Measurements from ENCODE around the gene WIPF2. TPM values are rescaled to one million over a fixed set of nuclear protein-coding genes. Genes with fewer than 3 reads are reported as not detected.

Gene WIPF2
- total RNA-seq, 1 experiment from 2014 or later = 30.4 TPM

- POLR2A ChIA-PET = no interaction called here
- BruUV-seq (replicated peaks) = no TSS peak
- no peak overlapping the region for H3K9ac ChIP-seq (ENCODE audit: low read length)
Observed at GRCh38 chr17:40325156-40326013, 106.3 kb downstream of the WIPF2 start.

GRCh38 chr17:40326014-40326831, 107.1 kb downstream of the WIPF2 start:
- no peak overlapping the region for H3K9ac ChIP-seq (ENCODE audit: low read length)
- ChIA-PET CTCF (no interaction called here), POLR2A (interaction anchor here (1.7 kb wide), 1 partner anchor 9 kb away, joined by 8 read pairs; no protein-coding TSS in a partner anchor), RAD21 (ENCODE audit: low non-redundant PET in 1 of 2, low total read pairs in 2 of 2, uncharacterized antibody in 2 of 2, unreplicated experiment in 2 of 2) (no interaction called here)
- no peak for ATAC-seq
- BruUV-seq (replicated peaks) = no TSS peak
- no peak overlapping the region for H2AFZ ChIP-seq (ENCODE audit: low read depth, low read length, poor library complexity, severe bottlenecking)
- peaks cover 38 to 44% of the 10 kb centered on the region in 2 experiments for H3K4me1 ChIP-seq (ENCODE audit: control insufficient read depth in 1 of 2, insufficient read depth in 2 of 2, low read length in 2 of 2)
- H3K9me3 ChIP-seq (ENCODE audit: control insufficient read depth in 1 of 2, insufficient read depth in 1 of 2, low read depth in 1 of 2, low read length in 2 of 2) = no peaks in the 10 kb centered on the region
- DNase-seq (ENCODE audit: low read depth, low spot score) = no peak
- no peaks in the 10 kb centered on the region for H3K9me2 ChIP-seq (ENCODE audit: insufficient read depth)
- peaks cover 90% of the 10 kb centered on the region for H3K79me2 ChIP-seq (ENCODE audit: insufficient read depth, low read length)
- no peak overlapping the region for H3K27ac ChIP-seq (ENCODE audit: low read depth, low read length)
- no peaks in the 10 kb centered on the region for H3K27me3 ChIP-seq (ENCODE audit: insufficient read depth, low read length)
- H3K36me3 ChIP-seq (ENCODE audit: control insufficient read depth in 1 of 2, insufficient read depth in 2 of 2, low read length in 2 of 2) = no peaks in the 10 kb centered on the region
- H4K20me1 ChIP-seq (ENCODE audit: insufficient read depth) = no peaks in the 10 kb centered on the region
- no peak overlapping the region for H3K4me2 ChIP-seq (ENCODE audit: low read length)
- H3K4me3 ChIP-seq (replicated peaks in 1 of 2; ENCODE audit: low read depth in 1 of 2, low read length in 2 of 2) = no peak overlapping the region
- intact Hi-C loops (cut with micrococcal nuclease) = no loop called here
- TF ChIP-seq ELF1 (IDR thresholded peaks at IDR 0.05; ENCODE audit: borderline replicate concordance, low read depth) = no peak
- TF ChIP-seq TCF7L2 (IDR thresholded peaks at IDR 0.05; ENCODE audit: borderline replicate concordance, extremely low read depth, insufficient read depth, insufficient read length) = no peak
- no peak for TF ChIP-seq JUND (IDR thresholded peaks at IDR 0.05)
- no peak for TF ChIP-seq RAD21 (IDR thresholded peaks at IDR 0.05; ENCODE audit: low read depth)
- no peak for TF ChIP-seq FOSL1 (IDR thresholded peaks at IDR 0.05; ENCODE audit: low read depth)
- no peak for TF ChIP-seq SP1 (IDR thresholded peaks at IDR 0.05; ENCODE audit: low read depth)
- no peak for TF ChIP-seq ZFX (IDR thresholded peaks at IDR 0.05)
- no peak for TF ChIP-seq POLR2A (IDR thresholded peaks at IDR 0.05; ENCODE audit: borderline replicate concordance, extremely low read depth, insufficient read depth, insufficient read length)
- TF ChIP-seq SRF (IDR thresholded peaks at IDR 0.05; ENCODE audit: low read depth) = no peak
- TF ChIP-seq CTCF (IDR thresholded peaks at IDR 0.05 in 2 of 3, conservative IDR thresholded peaks at IDR 0.05 in 1 of 3; ENCODE audit: borderline replicate concordance in 1 of 3, insufficient read depth in 1 of 3, low read depth in 2 of 3, low read length in 2 of 3) = no peak
- TF ChIP-seq YY1 (IDR thresholded peaks at IDR 0.05; ENCODE audit: extremely low read depth, insufficient replicate concordance, low read depth, low read length) = no peak
- TF ChIP-seq EZH2 (IDR thresholded peaks at IDR 0.05) = no peak
- TF ChIP-seq ZNF274 (IDR thresholded peaks at IDR 0.05; ENCODE audit: low read depth, low read length) = no peak

More at GRCh38 chr17:40325156-40326013, 106.3 kb downstream of the WIPF2 start:
- ChIA-PET RAD21 (ENCODE audit: low non-redundant PET in 1 of 2, low total read pairs in 2 of 2, uncharacterized antibody in 2 of 2, unreplicated experiment in 2 of 2) (no interaction called here), CTCF (no interaction called here)
- DNase-seq (ENCODE audit: low read depth, low spot score) (no peak), ATAC-seq (no peak)
- Histone ChIP-seq H3K79me2 (ENCODE audit: insufficient read depth, low read length) (peaks cover 92% of the 10 kb centered on the region), H3K4me1 (ENCODE audit: control insufficient read depth in 1 of 2, insufficient read depth in 2 of 2, low read length in 2 of 2) (peaks cover 37 to 49% of the 10 kb centered on the region in 2 experiments), H3K27me3 (ENCODE audit: insufficient read depth, low read length) (no peaks in the 10 kb centered on the region), H3K4me2 (ENCODE audit: low read length) (no peak overlapping the region), H3K27ac (ENCODE audit: low read depth, low read length) (no peak overlapping the region), H4K20me1 (ENCODE audit: insufficient read depth) (no peaks in the 10 kb centered on the region), H3K9me2 (ENCODE audit: insufficient read depth) (no peaks in the 10 kb centered on the region), H3K4me3 (replicated peaks in 1 of 2; ENCODE audit: low read depth in 1 of 2, low read length in 2 of 2) (no peak overlapping the region), H3K9me3 (ENCODE audit: control insufficient read depth in 1 of 2, insufficient read depth in 1 of 2, low read depth in 1 of 2, low read length in 2 of 2) (no peaks in the 10 kb centered on the region), H2AFZ (ENCODE audit: low read depth, low read length, poor library complexity, severe bottlenecking) (no peak overlapping the region), H3K36me3 (ENCODE audit: control insufficient read depth in 1 of 2, insufficient read depth in 2 of 2, low read length in 2 of 2) (no peaks in the 10 kb centered on the region)
- TF ChIP-seq SIN3A (IDR thresholded peaks at IDR 0.05; ENCODE audit: low read depth) (no peak), MAX (IDR thresholded peaks at IDR 0.05) (no peak), ATF3 (IDR thresholded peaks at IDR 0.05) (no peak), POLR2AphosphoS5 (IDR thresholded peaks at IDR 0.05; ENCODE audit: low read depth, low read length) (no peak), SRF (IDR thresholded peaks at IDR 0.05; ENCODE audit: low read depth) (no peak), CEBPB (IDR thresholded peaks at IDR 0.05; ENCODE audit: low read depth) (no peak), CBX3 (IDR thresholded peaks at IDR 0.05; ENCODE audit: low read depth) (no peak)
- intact Hi-C loops (cut with micrococcal nuclease) = no loop called here

All from HCT116 (cell line).